Erythroblast (primary cell): ENCODE data around the gene GMCL1.

Experiments
- GATA1 ChIP-seq: IDR thresholded peaks from 2 replicates; pipeline ENCODE4 v1.6.1; 2011; ENCODE audit warnings: low read depth, mild to moderate bottlenecking, control low read depth, low read length, moderate library complexity
- POLR2A ChIP-seq: IDR thresholded peaks from 2 replicates; pipeline ENCODE4 v1.6.1; 2011; ENCODE audit warnings: mild to moderate bottlenecking, low read length

DNA sequence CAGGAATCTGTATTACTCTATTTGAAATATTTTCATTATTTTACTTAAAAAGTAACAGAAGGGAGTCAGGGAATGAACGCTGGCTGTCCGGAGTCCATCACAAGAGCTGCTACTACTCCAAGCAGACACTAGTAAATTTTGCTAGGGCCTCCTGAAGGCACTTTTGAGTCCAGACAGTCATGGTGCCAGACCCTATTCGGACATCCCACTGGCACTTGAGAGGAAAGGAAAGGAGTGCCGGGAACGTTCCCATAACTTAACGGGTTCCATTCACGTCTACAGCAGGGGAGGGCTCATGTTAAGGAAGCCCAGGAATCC, 563 bp upstream of the GMCL1 start:
- no peak for TF ChIP-seq POLR2A
- TF ChIP-seq GATA1, result no peak
